ENCODE results near the gene CD4.
A peak's percentile ranks its signal among the peaks of the same experiment; 100 is the strongest.

The CD4 gene

DNA sequence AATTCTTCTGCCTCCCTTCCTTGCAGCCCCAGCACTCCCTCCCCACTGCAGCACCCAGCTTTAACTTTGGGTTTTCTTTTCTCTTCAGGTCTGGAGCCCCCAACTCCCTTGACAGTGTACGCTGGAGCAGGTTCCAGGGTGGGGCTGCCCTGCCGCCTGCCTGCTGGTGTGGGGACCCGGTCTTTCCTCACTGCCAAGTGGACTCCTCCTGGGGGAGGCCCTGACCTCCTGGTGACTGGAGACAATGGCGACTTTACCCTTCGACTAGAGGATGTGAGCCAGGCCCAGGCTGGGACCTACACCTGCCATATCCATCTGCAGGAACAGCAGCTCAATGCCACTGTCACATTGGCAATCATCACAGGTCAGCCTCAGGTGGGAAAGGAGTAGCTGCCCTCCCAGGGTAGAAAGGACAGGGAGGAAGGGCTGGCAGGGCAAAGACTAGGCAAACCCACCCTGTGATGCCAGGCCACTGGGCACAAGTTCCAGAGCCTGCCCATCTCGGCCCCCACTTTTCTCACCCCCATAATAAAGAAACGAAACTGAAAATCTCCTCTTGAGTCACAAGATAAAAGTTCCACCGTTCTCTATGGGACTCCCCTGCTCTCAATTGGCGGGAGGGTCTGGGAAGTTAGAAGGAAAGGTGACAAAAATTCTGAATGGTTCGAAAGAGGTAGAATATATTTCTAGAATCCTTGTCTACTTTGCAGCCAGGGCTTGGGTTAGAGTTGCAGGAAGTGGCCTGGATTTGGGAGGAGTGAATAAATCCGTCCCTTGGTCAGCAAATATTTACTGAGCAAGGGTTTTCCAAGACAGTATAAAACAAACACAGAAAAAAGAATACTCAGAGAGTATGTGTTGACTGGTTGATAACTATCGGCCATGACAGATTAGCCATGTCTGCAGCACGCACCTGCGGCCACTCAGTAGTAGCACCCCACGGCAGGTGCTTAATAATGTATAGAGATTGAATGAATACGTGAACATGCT lies 13.8 kb upstream of the CD4 start:
- Histone ChIP-seq H3K4me3 (ENCODE audit: low read depth in 1 of 5, low read length in 5 of 5) (no peak overlapping the region), H3K9me3 (ENCODE audit: control insufficient read depth in 5 of 5, low read length in 5 of 5) (no peaks in the 10 kb centered on the region), H3K27me3 (ENCODE audit: control insufficient read depth in 5 of 5, insufficient read depth in 4 of 5, low read length in 5 of 5) (peaks cover 0 to 4% (median 0%) of the 10 kb centered on the region in 5 donors), H3K36me3 (ENCODE audit: control insufficient read depth in 5 of 5, insufficient read depth in 5 of 5, low read length in 5 of 5) (peaks cover 0 to 14% (median 7%) of the 10 kb centered on the region in 5 donors), H3K9ac (ENCODE audit: low read length in 5 of 5) (no peak overlapping the region), H3K4me1 (ENCODE audit: control insufficient read depth in 5 of 5, insufficient read depth in 5 of 5, low read length in 5 of 5) (peaks cover 4 to 39% (median 25%) of the 10 kb centered on the region in 5 donors), H3K27ac (ENCODE audit: low read depth, low read length) (no peak overlapping the region)

DNA sequence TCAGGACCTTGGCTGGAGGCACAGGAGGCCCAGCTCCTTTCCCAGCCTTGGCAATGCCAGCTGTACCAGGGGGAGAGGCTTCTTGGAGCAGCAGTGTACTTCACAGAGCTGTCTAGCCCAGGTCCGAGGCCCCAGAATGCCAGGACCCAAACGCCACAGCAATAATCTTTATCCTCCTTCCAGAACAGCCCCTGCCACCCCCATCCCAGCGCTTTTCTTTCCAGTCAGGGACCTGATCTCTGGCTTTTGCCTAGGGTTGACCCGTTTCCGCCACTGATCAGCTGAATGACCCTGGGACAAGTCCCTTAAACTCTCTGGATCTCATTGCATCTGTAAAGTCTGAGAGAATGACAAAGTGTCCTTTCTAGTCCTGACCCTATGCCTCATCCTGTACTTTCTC lies 11.9 kb upstream of the CD4 start:
- Histone ChIP-seq H3K27ac (ENCODE audit: low read depth, low read length) (no peak overlapping the region), H3K9ac (ENCODE audit: low read length in 5 of 5) (no peak overlapping the region), H3K9me3 (ENCODE audit: control insufficient read depth in 5 of 5, low read length in 5 of 5) (no peaks in the 10 kb centered on the region), H3K27me3 (ENCODE audit: control insufficient read depth in 5 of 5, insufficient read depth in 4 of 5, low read length in 5 of 5) (peaks cover 0 to 4% (median 0%) of the 10 kb centered on the region in 5 donors), H3K36me3 (ENCODE audit: control insufficient read depth in 5 of 5, insufficient read depth in 5 of 5, low read length in 5 of 5) (peaks cover 0 to 5% (median 0%) of the 10 kb centered on the region in 5 donors), H3K4me1 (ENCODE audit: control insufficient read depth in 5 of 5, insufficient read depth in 5 of 5, low read length in 5 of 5) (peaks cover 4 to 23% (median 12%) of the 10 kb centered on the region in 5 donors), H3K4me3 (ENCODE audit: low read depth in 1 of 5, low read length in 5 of 5) (no peak overlapping the region)

- Histone ChIP-seq H3K9me3 (ENCODE audit: control insufficient read depth in 5 of 5, low read length in 5 of 5) (no peaks in the 10 kb centered on the region), H3K9ac (ENCODE audit: low read length in 5 of 5) (peak overlapping the region in 3 of 5 donors; percentile 11 to 21 (median 14)), H3K27me3 (ENCODE audit: control insufficient read depth in 5 of 5, insufficient read depth in 4 of 5, low read length in 5 of 5) (peaks cover 0 to under 1% (median 0%) of the 10 kb centered on the region in 5 donors), H3K36me3 (ENCODE audit: control insufficient read depth in 5 of 5, insufficient read depth in 5 of 5, low read length in 5 of 5) (peaks cover 0 to 5% (median 0%) of the 10 kb centered on the region in 5 donors), H3K4me3 (ENCODE audit: low read depth in 1 of 5, low read length in 5 of 5) (peak overlapping the region; percentile 56 to 65 (median 63)), H3K27ac (ENCODE audit: low read depth, low read length) (peak overlapping the region; percentile 57), H3K4me1 (ENCODE audit: control insufficient read depth in 5 of 5, insufficient read depth in 5 of 5, low read length in 5 of 5) (peaks cover 4 to 18% (median 12%) of the 10 kb centered on the region in 5 donors)
These were observed 11.1 kb upstream of the CD4 start for GRCh38 chr12:6778217-6778573.

DNA sequence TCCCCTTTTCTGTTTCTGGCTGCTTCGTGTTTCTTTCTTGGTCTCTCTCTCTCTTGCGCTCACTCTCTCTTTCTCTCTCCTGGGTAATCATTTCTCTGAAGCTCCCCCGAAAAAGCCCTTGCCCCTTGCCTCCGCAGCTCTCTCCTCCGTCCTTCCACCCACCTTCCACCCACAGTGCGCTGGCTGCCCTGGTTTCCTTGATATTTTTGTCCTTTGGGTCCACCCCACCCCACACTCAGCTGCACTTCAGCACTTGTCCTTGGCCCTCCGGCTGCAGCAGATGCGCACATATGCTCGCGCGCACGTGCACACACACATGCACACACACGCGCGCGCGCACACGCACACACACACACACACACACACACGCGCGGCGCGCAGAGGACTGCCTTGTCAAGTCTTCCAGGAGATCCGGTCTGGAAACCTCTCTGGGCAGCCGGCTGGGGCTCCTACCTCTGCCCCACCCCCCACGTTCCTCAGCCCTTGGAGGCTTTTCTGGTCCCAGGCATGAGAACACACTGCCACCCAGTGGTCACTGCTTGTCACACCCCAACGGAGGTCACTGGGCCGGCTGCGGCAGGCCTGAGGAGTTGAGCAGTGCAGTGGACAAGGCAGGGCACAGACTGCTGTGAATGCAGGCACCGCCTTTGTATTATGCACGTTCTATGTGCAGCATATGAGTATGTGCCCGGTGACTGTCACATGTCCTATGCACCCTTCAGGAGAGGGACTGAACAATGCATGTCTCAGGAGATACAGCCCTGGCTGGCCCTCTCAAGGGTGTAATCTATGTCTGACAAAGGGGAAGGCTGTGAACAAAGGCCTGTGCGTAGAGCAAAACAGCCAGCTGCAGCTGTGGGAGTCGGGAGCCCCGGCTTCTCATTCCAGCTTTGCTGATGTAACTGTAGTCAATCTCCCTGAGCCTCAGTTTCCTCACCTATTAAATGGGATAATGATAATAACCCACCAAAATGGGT lies 10.5 kb upstream of the CD4 start:
- H3K4me1 ChIP-seq (ENCODE audit: control insufficient read depth in 5 of 5, insufficient read depth in 5 of 5, low read length in 5 of 5): peaks cover 4 to 17% (median 12%) of the 10 kb centered on the region in 5 donors
- peaks cover 0 to 5% (median 0%) of the 10 kb centered on the region in 5 donors for H3K36me3 ChIP-seq (ENCODE audit: control insufficient read depth in 5 of 5, insufficient read depth in 5 of 5, low read length in 5 of 5)
- H3K4me3 ChIP-seq (ENCODE audit: low read depth in 1 of 5, low read length in 5 of 5): peak overlapping the region; percentile 56 to 65 (median 63)
- peak overlapping the region in 4 of 5 donors; percentile 11 to 41 (median 18) for H3K9ac ChIP-seq (ENCODE audit: low read length in 5 of 5)
- no peaks in the 10 kb centered on the region for H3K9me3 ChIP-seq (ENCODE audit: control insufficient read depth in 5 of 5, low read length in 5 of 5)
- peak overlapping the region; percentile 57 for H3K27ac ChIP-seq (ENCODE audit: low read depth, low read length)
- no peaks in the 10 kb centered on the region for H3K27me3 ChIP-seq (ENCODE audit: control insufficient read depth in 5 of 5, insufficient read depth in 4 of 5, low read length in 5 of 5)

GRCh38 chr12:6779708-6780432 lies 9.5 kb upstream of the CD4 start:
- Histone ChIP-seq H3K27ac (ENCODE audit: low read depth, low read length) (no peak overlapping the region), H3K9me3 (ENCODE audit: control insufficient read depth in 5 of 5, low read length in 5 of 5) (no peaks in the 10 kb centered on the region), H3K9ac (ENCODE audit: low read length in 5 of 5) (no peak overlapping the region), H3K27me3 (ENCODE audit: control insufficient read depth in 5 of 5, insufficient read depth in 4 of 5, low read length in 5 of 5) (no peaks in the 10 kb centered on the region), H3K4me3 (ENCODE audit: low read depth in 1 of 5, low read length in 5 of 5) (no peak overlapping the region), H3K4me1 (ENCODE audit: control insufficient read depth in 5 of 5, insufficient read depth in 5 of 5, low read length in 5 of 5) (peaks cover 4 to 17% (median 12%) of the 10 kb centered on the region in 5 donors), H3K36me3 (ENCODE audit: control insufficient read depth in 5 of 5, insufficient read depth in 5 of 5, low read length in 5 of 5) (peaks cover 0 to 5% (median 0%) of the 10 kb centered on the region in 5 donors)

GRCh38 chr12:6780573-6780972 lies 8.8 kb upstream of the CD4 start:
- Histone ChIP-seq H3K36me3 (ENCODE audit: control insufficient read depth in 5 of 5, insufficient read depth in 5 of 5, low read length in 5 of 5) (peaks cover 0 to 1% (median 0%) of the 10 kb centered on the region in 5 donors), H3K9ac (ENCODE audit: low read length in 5 of 5) (no peak overlapping the region), H3K4me1 (ENCODE audit: control insufficient read depth in 5 of 5, insufficient read depth in 5 of 5, low read length in 5 of 5) (peaks cover 4 to 21% (median 12%) of the 10 kb centered on the region in 5 donors), H3K27me3 (ENCODE audit: control insufficient read depth in 5 of 5, insufficient read depth in 4 of 5, low read length in 5 of 5) (no peaks in the 10 kb centered on the region), H3K9me3 (ENCODE audit: control insufficient read depth in 5 of 5, low read length in 5 of 5) (no peaks in the 10 kb centered on the region), H3K4me3 (ENCODE audit: low read depth in 1 of 5, low read length in 5 of 5) (no peak overlapping the region), H3K27ac (ENCODE audit: low read depth, low read length) (no peak overlapping the region)

DNA sequence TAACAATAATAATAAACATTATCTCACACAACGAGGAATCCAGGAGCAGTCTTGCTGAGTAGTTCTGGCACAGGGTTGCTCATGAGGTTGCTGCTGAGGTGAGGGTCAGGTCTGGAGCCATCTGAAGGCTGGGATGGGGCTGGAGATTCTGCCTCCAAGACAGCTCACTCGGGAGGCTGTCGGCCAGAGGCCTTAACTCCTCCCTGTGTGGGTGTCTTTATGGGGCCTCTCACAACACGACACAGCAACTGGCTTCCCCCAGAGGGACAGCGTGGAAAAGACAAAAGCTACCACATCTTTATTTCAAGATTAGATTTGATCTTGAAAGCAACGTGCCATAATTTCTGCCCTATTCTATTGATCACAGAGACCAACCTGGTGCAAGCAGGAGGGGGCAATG lies 7.2 kb upstream of the CD4 start:
- H3K9ac ChIP-seq (ENCODE audit: low read length in 5 of 5): no peak overlapping the region
- H3K36me3 ChIP-seq (ENCODE audit: control insufficient read depth in 5 of 5, insufficient read depth in 5 of 5, low read length in 5 of 5): no peaks in the 10 kb centered on the region
- no peak overlapping the region for H3K27ac ChIP-seq (ENCODE audit: low read depth, low read length)
- H3K9me3 ChIP-seq (ENCODE audit: control insufficient read depth in 5 of 5, low read length in 5 of 5): no peaks in the 10 kb centered on the region
- H3K4me3 ChIP-seq (ENCODE audit: low read depth in 1 of 5, low read length in 5 of 5): no peak overlapping the region
- H3K27me3 ChIP-seq (ENCODE audit: control insufficient read depth in 5 of 5, insufficient read depth in 4 of 5, low read length in 5 of 5): no peaks in the 10 kb centered on the region
- H3K4me1 ChIP-seq (ENCODE audit: control insufficient read depth in 5 of 5, insufficient read depth in 5 of 5, low read length in 5 of 5): peaks cover 4 to 31% (median 17%) of the 10 kb centered on the region in 5 donors

DNA sequence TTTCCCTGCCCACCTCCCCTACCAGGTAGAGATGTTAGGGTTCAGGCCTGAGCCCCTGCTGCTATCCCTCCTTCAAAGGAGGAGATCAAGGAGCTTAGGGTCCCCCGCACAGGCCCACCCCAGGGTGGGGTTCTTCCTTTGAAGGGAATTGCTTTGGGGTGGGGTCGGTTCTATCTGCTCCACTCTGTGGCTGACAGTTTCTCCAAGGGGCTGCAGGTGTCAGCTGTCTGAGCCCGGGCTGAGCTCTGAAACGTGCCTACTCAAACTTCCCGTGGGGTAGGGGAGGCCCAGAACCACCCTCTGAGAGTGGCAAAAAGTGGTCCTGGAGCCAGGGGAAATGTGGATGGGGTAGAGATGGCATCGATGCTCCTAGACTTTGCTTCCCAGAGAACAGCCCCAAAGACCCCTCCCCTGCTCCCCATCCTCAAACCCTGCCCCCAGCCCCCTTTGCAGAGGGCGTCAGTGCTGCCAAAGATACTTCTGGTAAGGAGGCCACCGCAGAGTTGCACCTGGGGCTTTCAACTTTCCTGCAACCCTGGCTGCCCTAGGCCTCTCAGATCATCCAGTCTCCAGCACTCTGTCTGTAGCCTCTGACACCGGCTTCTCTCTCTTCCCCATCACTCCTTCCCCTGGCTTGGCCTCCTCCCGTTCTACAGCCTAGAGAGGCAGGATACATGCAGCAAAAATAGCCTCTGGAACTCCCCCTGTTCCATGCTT lies 6.3 kb upstream of the CD4 start:
- Histone ChIP-seq H3K27ac (ENCODE audit: low read depth, low read length) (no peak overlapping the region), H3K4me1 (ENCODE audit: control insufficient read depth in 5 of 5, insufficient read depth in 5 of 5, low read length in 5 of 5) (peaks cover 4 to 32% (median 13%) of the 10 kb centered on the region in 5 donors), H3K9me3 (ENCODE audit: control insufficient read depth in 5 of 5, low read length in 5 of 5) (no peaks in the 10 kb centered on the region), H3K36me3 (ENCODE audit: control insufficient read depth in 5 of 5, insufficient read depth in 5 of 5, low read length in 5 of 5) (no peaks in the 10 kb centered on the region), H3K4me3 (ENCODE audit: low read depth in 1 of 5, low read length in 5 of 5) (no peak overlapping the region), H3K27me3 (ENCODE audit: control insufficient read depth in 5 of 5, insufficient read depth in 4 of 5, low read length in 5 of 5) (no peaks in the 10 kb centered on the region), H3K9ac (ENCODE audit: low read length in 5 of 5) (no peak overlapping the region)

- H3K4me3 ChIP-seq (ENCODE audit: low read depth in 1 of 5, low read length in 5 of 5): no peak overlapping the region
- H3K4me1 ChIP-seq (ENCODE audit: control insufficient read depth in 5 of 5, insufficient read depth in 5 of 5, low read length in 5 of 5): peaks cover 0 to 29% (median 9%) of the 10 kb centered on the region in 5 donors
- H3K27me3 ChIP-seq (ENCODE audit: control insufficient read depth in 5 of 5, insufficient read depth in 4 of 5, low read length in 5 of 5): no peaks in the 10 kb centered on the region
- H3K9ac ChIP-seq (ENCODE audit: low read length in 5 of 5): no peak overlapping the region
- H3K27ac ChIP-seq (ENCODE audit: low read depth, low read length): no peak overlapping the region
- no peaks in the 10 kb centered on the region for H3K36me3 ChIP-seq (ENCODE audit: control insufficient read depth in 5 of 5, insufficient read depth in 5 of 5, low read length in 5 of 5)
- H3K9me3 ChIP-seq (ENCODE audit: control insufficient read depth in 5 of 5, low read length in 5 of 5): no peaks in the 10 kb centered on the region
These were observed 5.5 kb upstream of the CD4 start for GRCh38 chr12:6783828-6784227.
